M059J (cell line): ENCODE data around the gene SIX3. TPM values are rescaled to one million over a fixed set of nuclear protein-coding genes. Genes with fewer than 3 reads are reported as not detected.

Experiments
- DNase-seq: peaks from one replicate; pipeline ENCODE4 v3.0.0-alpha.2; 2012; ENCODE audit warnings: low read depth
- total RNA-seq: library from RNA; depleted of rRNA; stranded (reverse); fragments of >200 nt; shearing (Covaris generic); gene quantifications from 2 replicates; pipeline ENCODE4 v1.2.3, GENCODE V29; 2014

The SIX3 gene
- total RNA-seq, 1 experiment from 2014 or later = not detected

DNA sequence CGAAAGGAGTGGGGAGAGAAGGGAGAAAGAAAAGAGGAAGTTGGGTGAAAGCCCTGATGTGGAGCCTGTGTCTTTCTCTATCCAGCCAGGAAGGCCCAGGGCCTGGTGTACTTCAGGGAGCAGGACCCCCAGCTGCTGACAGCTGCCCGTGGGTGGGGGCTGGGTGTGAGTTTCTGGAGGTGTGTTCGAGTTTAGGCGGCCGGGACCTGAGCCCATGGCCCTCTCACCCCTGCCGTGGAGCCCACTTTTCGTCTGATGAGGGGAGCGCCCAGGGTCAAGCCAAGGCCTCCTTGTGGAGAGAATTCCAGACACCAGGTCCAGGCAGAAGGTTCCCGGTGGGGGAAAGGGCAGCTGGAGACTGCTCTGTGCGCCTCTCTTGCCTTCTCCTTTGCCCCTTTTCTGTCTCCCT lies 2.2 kb downstream of the SIX3 start:
- DNase-seq = no peak

DNA sequence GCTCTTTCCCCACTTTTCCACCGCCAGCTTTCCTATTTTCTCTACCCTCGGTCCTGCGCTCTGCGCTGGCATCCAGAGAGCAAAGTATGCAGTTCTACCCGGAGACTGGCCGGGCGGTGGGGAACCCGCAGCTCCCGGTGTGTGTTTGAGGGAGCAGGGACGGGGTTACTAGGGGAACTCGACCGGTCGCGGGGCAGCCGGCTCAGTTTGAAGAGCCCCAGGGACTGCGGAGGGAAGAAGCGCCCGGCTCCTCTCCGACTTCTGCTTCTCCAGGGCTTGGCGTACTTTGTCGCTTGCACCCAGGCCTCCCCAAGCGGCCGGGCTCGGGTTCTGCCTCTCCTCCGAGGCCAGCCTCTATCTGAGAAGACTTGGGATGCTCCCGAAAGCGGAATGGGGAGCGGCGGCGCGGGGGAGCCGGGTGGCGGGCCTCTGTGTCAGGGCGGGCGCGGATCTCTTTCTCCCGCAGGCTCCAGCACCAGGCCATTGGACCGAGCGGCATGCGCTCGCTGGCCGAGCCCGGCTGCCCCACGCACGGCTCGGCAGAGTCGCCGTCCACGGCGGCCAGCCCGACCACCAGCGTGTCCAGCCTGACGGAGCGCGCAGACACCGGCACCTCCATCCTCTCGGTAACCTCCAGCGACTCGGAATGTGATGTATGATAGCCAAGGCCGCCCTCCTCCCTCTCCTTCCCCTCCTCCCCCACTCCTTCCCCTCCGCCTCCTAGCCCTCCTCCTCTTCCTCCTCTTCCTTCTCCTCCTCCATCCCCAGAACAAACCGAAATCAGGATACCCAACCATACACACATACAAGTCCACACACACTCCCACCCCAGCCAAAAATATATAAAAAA lies 2.8 kb downstream of the SIX3 start:
- no peak for DNase-seq

DNA sequence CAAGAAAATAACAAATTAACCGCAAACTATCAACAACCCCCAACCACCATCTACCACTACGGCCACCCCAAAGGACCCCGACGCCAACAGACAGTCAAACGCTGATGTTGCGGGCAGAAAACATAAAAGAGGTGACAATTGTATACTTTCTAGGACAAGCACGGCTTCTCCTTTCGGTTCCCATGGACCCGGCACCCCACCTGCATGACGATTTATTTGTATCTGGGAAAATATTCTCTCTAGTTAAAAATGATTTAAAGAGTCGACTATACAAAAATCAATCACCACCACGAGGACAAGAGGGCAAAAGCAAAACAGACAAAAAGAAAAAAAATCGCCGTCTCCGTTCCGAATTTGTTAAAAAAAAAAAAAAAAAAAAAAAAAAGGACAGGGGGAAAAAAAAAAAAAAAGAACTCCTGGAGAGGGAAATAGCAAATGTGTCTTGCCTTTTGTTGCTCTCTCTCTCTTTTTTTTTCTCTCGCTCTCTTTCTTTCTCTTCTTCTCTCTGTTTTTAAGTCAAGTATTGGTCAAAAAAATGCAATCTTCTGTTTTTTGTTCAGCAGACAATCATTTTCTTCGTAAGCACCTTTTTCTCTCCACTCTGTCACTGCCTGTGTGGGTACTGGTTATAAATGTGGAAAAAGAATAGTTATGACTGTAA lies 3.6 kb downstream of the SIX3 start:
- DNase-seq = no peak

DNA sequence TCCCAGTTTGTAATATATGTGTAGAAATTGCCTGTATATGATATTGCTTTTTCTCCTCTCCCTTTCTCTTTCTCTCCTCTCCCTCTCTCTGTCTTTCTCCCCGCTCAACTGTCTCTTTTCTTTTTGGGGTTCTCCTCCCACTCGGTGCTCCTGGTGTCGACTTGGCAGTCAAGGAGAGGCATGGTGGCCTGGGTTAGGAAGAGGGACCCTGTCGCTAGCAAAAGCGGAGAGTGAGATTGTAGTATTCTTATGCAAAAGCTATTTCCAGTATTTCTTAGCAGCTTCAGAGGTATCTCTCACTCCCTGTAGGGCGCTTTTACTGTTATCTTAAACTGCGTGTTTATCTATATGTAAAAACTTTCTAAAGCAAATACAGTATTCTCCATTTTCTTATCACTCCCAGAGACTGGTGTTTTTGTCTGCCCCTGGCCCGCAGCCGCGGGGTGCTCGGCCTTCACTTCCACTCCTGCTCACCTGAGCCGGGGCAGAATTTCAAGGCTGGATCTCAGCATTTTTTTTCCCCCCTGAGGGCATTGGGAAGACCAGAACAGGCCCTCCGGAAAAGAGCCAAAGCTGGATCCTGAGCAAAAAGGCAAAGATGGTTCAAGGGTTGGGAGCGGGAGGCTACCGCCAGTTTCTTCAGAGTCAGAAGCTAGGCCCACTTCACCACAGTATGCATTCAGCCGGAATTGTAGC lies 4.3 kb downstream of the SIX3 start:
- DNase-seq = no peak

DNA sequence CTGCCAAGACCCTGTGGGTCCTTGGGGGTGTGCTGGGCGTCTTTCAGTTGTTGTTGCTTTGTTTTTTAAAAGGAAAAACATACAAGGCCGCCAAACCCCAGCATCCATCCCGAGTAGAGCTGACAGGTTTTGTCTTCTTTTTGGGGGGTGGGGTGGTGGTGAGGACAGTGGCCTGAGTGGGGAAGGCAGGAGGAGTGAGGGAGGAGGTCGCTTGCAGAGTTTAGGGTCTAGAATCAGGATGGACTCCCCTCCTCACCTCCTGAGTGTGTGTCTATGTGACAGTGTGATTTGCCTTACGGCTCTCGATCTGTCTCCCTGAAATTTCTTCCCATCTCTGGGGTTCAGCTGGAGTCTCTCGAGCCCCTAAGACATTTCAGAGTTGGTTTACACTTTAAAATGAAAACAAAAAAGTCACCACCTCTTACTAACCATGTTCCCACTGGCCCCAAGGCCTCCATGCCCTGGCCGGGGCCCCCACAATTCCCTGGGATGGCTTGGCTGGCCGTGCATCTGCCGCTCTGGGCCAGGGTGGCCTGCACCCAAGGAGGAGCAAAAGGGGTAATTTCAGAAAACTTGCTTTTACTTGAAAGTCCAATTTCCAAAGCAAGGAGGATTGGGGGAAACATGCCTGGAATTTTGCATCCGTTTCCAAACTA lies 5.0 kb downstream of the SIX3 start:
- DNase-seq = no peak

DNA sequence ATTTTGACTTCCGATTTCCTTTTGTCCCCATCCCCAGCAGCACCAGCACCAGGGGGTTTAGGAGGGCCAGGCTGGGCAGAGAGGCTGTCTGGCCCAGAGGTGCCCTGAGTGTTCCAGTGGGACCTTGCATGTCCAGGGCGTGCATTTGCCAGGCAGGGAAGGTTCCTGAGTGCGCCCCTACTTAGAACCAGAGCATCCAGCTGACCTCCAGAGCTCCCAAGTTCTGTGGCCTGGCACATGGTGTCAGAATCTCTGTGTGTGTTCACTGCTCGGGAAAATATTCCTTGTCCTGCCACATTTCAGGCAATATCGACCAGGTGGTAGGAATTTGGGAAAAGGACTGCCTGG lies 5.5 kb downstream of the SIX3 start:
- no peak for DNase-seq

DNA sequence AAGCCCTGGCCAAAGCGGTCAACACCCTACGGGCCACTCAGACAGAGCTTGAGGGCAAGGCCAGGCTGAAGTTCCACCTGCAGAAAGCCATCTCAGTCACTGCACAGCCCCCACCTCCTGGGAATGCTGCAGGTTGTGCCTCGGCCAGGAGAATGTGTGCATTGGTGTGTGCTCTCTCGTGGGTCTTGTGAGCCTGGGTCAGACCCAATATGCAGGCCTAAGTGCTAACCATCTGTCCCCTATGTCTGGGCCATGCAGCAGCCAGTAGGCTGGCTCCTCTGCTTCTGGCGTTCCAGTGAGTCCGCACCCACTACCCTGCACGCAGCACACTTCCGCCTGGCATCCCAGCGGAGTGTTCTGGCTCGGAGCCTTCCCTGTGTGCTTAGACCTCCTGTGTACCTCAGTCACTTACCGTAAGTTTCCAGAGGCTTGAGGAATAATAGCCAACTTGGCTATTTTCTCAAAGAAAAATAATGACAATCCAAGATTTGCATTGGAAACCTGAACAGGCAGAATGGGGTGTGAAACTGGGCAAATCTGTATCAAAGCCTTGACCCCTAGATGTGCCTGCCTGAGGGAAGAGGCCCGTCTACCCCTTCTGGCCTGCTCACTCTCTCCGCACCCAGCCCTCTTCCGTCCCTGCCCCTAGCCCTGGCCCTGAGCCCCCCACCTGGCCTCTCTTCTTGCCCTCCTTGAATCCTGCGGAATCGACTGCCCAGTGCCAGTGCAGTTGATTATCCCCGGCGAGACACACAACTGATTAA lies 7.2 kb downstream of the SIX3 start:
- DNase-seq = no peak

DNA sequence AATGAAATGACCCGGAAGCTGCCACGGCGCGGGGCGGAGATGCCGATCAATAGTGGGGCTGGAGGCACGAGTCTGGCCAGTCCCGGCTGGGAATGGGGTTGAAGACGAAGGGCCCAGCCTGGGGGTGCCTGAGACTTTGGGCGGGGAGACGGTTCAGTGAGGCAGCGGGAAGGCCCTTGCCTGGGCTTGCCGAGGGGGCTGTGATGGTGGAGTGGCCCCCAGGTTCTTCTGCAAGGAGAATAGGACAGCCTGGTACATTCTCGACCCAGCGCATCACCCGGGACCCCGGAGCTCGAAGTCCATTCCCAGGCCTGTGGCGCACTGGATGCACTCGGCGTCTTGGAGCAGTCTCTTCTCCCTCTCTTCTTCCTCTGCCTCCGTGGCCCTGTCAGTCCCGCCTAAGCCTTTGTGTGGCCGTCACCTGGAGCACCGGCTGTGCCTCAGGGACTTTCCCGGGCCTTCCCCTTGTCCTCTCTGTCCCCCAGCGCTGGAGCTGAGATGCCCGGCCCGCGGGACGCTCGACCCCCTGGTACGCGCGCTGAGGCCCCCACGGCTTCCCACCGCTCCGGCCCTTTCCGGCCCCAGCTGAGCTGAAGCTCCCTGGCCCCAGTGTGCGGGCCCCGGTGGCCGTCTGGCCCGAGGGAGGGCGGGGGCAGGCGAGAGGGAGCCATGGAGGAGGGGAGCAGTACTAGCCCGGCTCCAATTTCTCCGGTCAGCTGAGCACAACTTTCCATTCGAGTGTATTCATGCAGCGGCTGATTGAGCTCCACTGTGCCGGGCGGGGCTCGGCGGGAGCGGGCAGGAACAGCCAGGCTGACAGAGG lies 8.0 kb downstream of the SIX3 start:
- no peak for DNase-seq

DNA sequence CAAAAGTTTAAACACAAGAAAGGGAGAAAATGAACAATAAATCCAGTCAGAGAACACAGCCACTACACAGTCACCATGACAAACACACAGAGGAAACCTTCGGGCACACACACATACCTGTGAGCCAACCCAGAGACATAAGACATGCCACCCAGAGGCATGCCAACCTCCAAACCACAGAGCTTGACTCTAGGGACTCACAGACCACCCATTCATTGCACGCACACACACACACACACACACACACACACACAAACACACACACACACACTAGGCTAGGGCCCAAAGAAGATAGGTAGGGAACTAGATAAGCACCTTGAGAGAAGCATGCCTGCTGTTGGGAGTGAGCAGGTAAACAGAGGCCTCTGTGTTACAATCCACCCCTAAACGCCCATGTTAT lies 9.1 kb downstream of the SIX3 start:
- DNase-seq = no peak

DNA sequence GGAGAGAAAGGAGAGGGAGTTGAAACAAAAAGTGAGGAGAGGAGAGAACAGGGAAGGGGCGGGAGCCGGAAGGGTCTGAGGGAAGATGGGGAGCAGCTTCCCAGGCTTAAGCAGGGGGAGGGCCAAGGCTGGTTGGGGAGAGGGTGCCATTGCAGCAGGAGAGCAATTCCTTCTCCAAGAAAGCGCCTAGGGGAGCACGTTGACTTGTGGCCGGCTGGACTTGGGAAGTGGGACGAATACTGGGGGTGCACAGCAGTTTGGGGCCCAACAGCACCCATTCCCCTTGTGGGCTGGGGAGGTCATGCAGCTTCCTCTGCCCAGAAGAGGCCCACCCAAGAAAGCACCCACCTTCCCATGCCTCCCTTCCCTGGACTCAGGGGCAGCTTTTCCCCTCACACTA lies 9.6 kb downstream of the SIX3 start:
- DNase-seq = no peak

DNA sequence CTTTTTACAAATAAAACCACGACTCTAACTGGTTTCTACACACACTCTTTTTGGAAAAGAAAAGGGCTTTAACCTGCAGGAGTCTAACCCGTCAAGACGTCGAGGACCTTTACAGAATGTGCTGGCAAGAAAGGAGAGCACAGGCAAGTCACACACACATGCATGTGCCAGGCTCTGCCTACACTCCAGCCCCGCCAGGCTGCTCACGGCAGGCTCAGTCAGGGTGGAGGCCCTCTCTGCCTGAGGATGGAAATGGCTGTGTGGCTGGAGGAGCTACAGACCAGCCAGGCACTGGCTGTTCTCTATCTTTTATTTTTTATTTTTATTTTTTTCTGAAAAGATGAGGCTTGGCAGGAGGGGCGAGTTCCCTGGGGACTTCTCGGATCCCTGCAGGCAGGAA lies 10.2 kb downstream of the SIX3 start:
- DNase-seq = no peak

DNA sequence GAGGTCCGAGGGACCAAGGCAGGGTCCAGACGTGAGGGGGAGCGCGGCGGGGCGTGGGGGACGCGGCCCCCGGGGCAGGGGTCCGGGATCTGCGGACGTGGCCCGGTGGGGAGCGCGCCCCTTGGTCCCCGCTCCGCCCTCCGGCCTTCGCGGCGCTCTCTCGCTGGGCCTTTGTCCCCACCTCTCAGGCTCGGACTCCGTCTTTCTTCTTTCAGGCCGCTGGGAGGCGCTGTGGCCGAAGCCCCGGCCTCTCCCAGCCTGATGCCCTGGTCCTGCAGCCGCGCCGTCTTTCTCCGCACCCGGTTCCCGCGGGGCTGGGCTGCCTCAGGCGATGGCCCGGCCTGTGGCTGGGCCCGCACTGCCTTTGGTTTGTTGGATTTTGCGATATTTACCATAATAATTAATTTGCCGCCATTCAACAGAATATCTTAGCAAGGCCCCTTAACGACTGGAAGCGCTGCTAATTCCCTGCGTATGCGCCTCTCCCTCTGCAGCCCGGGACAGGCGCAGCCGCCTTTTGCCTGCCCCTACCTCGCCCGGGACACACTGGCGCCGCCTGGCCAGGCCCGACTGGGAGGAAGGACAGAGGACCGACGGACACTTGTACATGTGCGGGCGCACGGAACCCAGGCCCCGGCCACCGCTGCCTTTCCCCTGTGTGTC lies 10.8 kb downstream of the SIX3 start:
- peak; percentile 21 for DNase-seq

DNA sequence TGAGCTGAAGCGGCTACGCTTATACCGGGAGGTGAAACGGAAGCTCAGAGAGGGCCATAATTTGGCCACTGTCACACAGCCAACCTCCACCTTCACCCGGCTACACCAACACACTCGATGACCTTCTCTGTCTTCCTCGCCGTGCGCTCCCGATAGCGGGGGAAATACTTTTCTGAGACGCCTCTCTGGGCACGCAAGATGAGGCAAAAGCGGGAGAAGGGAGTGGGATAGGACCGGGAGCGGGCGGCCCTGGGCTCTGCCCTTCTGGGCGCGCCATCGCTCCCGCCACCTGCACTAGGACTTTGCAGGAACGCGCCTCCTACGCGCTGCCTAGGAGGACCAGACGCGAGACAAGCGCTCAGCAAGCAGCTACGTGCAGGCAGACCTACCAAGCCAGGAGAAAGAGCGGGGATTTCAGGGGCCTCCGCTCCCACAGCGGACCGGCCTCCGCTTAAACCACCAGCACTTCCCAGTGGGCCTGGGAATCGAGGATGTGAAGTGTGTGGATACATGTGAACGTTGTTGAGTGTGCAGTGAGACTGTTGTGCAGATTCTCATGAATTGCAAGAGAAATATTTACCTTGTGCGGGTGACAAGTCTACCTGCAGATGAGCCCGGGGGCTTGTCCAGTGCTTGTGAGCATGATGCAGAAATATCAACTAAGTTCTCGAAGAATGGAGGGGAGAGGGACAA lies 11.4 kb downstream of the SIX3 start:
- DNase-seq = no peak

DNA sequence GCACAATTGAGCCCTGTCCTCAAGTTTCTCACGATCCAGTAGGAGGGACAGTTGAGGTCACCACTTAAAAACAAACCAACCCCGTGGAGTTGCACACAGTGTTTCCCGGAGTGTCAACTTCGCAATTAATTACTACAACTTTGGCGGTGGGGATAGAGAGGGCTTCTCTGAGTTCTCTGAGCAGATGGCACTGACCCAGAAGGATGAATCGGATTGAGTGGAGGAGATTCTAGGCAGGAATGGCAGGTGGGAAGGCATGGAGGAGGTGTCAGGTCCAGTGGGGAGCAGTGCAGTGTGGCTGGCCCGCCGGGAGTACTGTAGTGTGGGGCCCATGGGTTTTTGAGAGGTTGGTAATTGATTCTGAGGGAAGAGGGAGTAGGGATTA lies 12.0 kb downstream of the SIX3 start:
- DNase-seq = no peak

DNA sequence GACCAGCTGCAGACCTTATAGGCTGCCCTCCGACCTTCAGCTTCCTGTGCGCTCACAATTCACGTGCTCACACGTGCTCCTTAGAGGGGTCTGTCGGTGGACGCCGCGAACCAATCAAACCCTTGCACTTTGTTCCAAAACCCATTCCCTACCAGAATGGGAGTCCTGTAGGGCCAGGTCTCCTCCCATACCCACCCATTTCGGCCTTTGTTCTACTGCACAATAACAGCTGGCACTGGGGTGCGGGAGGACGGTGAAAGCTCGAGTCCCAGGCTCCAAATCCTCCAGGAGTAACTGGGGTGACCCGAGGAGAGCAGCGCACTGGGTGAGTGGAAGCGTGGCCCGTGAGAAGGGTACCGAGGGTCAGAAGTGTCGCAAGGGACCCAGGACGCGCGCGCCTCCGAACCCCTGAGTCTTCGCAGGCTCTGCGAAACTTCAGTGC lies 13.0 kb downstream of the SIX3 start:
- no peak for DNase-seq

DNA sequence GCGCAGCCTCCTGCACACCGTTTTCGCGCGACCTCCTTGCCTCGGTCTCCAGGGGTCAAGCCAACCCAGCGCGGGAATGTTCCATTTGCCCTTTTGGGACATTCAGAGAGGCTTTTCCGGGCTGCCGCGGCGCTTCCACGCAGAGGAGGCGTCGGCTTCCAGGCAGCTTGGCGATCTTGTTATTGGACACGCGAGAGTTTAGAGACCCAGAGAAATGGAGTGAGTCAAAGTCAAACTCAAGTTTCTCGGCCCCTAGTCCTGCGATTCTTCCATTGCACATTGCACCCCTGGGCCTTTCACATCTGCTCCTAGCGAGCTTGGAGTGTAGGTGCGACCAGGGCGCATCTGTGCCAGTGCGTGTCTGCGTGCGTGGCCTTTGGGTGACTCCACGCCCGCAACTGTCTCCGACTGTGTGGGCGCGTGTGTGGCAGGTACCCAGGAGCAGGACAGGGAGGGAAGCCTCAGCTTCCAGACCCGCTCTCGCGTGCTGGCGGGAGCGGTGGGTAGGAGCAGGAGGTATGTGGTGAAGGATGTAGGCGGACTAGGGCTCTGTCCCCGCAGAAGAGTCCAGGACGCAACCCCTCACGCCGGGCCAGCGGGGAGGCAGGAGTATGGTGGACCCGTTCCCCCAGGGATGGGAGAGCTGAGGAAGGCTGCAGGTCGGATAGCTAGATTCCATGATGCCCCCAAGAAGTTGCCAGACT lies 13.5 kb downstream of the SIX3 start:
- no peak for DNase-seq

DNA sequence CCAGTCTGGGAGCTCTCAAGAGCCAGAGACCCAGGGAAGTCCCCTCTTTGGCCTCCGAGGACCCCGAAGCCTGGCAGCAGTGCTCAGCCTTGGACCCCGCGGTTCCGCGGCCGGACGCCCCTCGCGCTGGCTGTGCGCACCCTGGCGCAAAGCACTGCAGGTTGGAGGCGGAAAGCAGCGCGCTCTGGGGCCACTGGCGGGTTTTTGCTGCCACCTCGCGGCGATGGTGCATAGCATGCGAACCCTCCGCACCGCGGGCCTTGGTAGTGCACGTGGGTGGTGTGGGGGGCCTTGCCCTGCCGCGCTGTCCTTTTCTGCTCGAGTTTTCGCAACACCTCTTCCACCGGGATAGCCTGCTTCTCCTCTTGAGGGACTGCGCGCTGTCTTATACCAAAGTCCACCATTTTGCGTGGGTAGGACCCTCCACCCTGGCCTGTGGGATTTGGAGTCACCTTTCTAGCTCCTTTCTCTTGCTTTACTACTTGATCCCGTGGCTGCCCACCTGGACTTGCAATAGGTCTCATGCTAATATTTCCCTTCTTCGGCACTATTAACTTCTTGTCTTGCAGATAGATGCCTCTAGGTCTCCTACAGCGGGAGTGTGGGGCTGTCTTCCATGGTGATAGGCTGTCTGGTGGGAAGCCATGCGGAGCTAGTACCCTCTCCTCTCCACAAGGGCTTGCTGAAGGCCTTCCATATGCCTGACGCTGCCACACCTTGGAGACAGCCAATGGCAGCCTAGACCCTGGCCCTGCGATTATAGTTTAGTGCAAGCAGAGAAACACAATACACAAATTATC lies 14.3 kb downstream of the SIX3 start:
- peak; percentile 50 for DNase-seq

DNA sequence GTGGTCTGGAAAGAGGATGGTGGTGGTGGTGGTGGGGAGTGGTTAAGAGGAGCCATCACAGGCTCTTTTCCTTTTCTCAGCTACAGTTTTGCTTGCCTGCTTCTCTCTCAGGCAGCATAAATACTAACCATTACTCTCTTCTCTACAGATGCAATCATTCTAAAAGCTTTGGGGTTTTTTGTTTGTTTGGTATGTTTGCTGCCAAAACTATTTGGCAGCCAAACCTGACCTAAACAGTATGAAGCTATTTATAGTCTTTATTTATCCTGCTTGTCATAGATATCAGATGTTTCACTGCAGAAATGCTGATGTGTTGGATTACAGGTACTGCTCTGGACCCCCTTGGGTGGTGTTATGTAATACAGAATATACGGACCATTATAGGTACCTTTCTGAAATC lies 15.3 kb downstream of the SIX3 start:
- peak; percentile 29 for DNase-seq
